ENCODE data around the gene BAIAP2.

The BAIAP2 gene

DNA sequence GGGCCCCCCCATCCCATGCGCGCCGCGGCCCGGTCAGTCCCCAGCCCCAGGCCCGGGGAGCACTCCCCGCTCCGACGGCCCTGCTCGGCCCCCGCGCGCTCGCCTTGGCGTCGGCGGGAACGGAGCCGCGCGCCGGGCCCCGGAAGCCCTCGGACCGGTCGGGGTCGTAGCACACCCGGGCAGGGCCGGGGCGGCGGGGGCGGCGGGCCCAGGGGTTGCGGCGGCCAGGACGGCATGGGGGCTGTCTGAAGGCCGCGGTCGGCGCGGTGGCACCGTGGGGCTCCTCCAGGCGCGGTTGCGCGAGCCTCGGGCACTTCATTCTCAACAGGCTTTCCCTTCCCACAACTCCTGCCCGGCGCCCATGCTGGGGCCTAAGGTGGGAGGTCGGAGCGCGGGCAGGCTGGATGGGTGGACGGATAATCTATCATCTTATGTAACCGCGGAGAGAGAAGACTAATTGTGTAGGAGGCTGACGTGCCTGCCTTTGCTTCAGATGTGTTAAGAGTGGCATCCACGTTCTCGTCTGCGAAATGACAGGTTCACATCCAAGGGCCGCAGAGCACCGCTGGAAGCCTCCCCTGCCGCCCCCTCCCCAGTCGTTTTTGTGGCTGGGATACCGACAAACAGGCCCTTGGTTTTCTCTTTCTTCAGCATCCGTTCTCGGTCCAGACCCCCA, 708 bp downstream of the BAIAP2 start:
- peak overlapping the region; percentile 67 to 85 for H3K4me3 ChIP-seq (ENCODE audit: low read depth in 1 of 2, low read length in 2 of 2)
- H3K4me1 ChIP-seq (ENCODE audit: insufficient read depth, low read length) = peaks cover 57% of the 10 kb centered on the region
- peak overlapping the region; percentile 84 for H3K27ac ChIP-seq (ENCODE audit: low read depth, low read length)
- H3K9ac ChIP-seq (ENCODE audit: low read length) = peak overlapping the region; percentile 8
- no peaks in the 10 kb centered on the region for H3K9me3 ChIP-seq (ENCODE audit: low read length)
- no peaks in the 10 kb centered on the region for H3K36me3 ChIP-seq (ENCODE audit: insufficient read depth, low read length)
- H3K27me3 ChIP-seq (ENCODE audit: control insufficient read depth in 1 of 2, insufficient read depth in 2 of 2, low read length in 2 of 2) = no peaks in the 10 kb centered on the region

DNA sequence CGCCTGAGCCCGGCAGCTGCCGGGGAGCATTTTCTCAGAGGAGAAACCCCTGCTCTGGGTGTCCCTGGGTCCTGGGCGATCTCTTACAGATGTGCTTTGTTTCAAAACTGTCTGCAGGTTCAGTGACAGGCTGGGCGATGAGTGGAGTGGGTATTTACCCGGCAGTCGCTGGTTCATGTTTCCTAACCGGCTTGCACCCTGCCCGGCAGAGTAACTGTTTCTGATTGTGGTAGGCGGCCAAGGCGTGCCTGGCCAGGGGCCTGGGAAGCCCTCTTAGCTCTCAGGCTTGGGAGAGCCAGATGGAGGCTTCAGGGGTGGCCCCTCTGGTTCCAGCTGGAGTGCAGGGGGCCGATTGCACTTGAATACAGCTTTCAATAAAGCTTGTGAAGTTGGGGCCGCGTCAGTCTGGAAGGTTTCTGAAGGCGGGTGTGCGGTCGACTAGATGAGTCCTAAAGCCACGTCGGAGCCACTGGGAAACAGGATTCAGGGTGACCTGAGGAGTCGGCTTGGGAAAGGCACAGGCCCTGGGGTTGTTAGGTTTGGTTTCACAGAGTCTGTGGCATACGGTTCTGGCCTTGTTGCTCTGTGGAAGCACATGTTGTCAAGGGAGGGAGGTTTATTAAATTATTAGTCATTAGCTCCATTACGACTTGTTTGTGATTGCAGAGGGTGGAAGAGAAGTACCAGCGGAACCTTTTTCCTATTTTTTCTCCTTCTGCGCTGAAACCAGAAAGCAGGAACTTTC, 1.4 kb downstream of the BAIAP2 start:
- Histone ChIP-seq H3K27ac (ENCODE audit: low read depth, low read length) (peak overlapping the region; percentile 84), H3K9me3 (ENCODE audit: low read length) (no peaks in the 10 kb centered on the region), H3K4me1 (ENCODE audit: insufficient read depth, low read length) (peaks cover 64% of the 10 kb centered on the region), H3K27me3 (ENCODE audit: control insufficient read depth in 1 of 2, insufficient read depth in 2 of 2, low read length in 2 of 2) (no peaks in the 10 kb centered on the region), H3K4me3 (ENCODE audit: low read depth in 1 of 2, low read length in 2 of 2) (peak overlapping the region; percentile 67 to 85), H3K36me3 (ENCODE audit: insufficient read depth, low read length) (no peaks in the 10 kb centered on the region), H3K9ac (ENCODE audit: low read length) (peak overlapping the region; percentile 8)

DNA sequence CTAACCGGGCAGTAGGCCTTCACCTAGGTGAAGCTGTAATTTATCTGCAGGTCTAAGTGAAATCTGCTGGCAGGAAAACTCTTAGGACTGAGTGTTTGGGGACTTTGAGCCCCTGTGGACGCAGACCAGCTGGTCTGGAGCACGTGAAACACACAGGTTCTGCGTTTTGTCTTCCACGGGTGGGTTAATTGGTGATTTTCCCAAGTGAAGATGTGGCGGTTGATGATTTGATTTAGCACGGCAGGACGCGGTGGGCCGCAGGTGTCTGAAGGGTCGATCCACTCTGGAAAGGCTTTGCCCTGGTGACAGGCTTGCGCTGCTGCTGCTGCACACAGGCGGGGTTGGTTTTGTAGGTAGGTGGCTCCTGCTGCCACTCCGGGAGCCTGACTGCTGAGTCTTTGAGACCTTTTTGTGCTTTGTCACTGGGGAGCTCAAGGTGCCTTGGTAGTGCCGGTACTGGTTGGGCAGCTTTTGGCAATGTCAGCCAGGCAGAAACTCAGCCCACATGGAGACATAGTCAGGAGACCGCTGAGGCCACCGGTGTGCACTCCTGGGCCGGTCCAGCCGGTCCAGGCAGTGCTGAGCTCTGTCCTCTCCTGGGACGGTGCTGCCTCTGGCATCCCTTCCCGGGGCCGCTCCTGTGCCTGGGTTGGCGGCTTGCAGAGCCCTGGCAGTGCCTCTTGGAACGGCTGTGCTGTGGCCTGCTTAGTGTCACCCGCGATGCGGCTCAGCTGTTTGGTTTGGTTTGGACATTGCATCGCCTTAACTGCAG, 2.3 kb downstream of the BAIAP2 start:
- Histone ChIP-seq H3K4me3 (ENCODE audit: low read depth in 1 of 2, low read length in 2 of 2) (peak overlapping the region in 1 of 2 donors; percentile 24), H3K27ac (ENCODE audit: low read depth, low read length) (peak overlapping the region; percentile 84), H3K9ac (ENCODE audit: low read length) (peak overlapping the region; percentile 8), H3K4me1 (ENCODE audit: insufficient read depth, low read length) (peaks cover 64% of the 10 kb centered on the region), H3K27me3 (ENCODE audit: control insufficient read depth in 1 of 2, insufficient read depth in 2 of 2, low read length in 2 of 2) (no peaks in the 10 kb centered on the region), H3K9me3 (ENCODE audit: low read length) (no peaks in the 10 kb centered on the region), H3K36me3 (ENCODE audit: insufficient read depth, low read length) (no peaks in the 10 kb centered on the region)

DNA sequence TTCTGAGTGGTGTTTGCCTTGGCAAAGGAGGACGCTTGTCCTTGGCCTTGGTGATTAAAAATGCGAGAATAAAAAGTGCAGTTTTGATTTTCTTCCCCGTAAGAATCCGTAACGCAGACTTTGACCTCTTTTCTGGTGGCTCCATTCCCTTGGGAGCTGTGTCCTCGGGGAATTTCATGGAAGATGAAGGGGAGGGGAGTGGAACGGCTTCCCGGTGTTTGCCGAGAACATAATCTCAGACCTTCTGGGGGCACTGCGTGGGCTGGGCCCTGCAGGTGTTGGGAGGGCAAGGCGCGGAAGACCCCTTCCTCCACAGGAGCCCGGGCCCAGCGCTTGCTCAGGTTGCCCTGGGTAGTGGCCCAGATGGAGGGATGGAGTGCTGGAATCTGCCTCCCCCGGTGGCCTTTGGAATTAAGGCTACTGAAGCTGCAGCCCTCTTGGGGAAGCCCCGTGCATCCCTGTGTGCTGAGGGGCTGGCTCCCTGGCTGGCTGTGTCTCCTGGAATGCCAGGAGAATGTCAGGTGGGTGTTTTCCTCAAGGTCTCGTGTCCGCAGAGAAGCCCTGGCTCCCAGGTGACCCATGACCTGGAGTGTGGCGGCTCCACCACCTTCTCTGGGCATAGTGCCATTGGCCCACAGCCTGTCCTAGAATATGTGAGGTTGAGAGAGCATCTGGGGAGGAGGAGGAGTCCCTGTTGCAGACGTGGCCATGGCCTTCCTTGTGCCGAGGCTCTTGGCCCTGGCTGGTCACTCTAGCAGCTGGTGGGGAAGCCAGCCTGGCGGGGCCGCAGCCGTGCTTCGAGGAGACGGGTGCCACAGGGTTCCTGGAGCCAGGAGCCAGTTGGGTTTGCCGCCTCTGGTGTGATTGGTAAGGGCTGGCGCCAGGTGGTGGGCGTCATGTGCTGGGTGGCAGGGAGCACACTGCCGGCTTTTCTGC, 3.1 kb downstream of the BAIAP2 start:
- Histone ChIP-seq H3K27me3 (ENCODE audit: control insufficient read depth in 1 of 2, insufficient read depth in 2 of 2, low read length in 2 of 2) (no peaks in the 10 kb centered on the region), H3K4me3 (ENCODE audit: low read depth in 1 of 2, low read length in 2 of 2) (peak overlapping the region in 1 of 2 donors; percentile 12), H3K4me1 (ENCODE audit: insufficient read depth, low read length) (peaks cover 64% of the 10 kb centered on the region), H3K9me3 (ENCODE audit: low read length) (no peaks in the 10 kb centered on the region), H3K27ac (ENCODE audit: low read depth, low read length) (peak overlapping the region; percentile 84), H3K36me3 (ENCODE audit: insufficient read depth, low read length) (no peaks in the 10 kb centered on the region), H3K9ac (ENCODE audit: low read length) (no peak overlapping the region)

DNA sequence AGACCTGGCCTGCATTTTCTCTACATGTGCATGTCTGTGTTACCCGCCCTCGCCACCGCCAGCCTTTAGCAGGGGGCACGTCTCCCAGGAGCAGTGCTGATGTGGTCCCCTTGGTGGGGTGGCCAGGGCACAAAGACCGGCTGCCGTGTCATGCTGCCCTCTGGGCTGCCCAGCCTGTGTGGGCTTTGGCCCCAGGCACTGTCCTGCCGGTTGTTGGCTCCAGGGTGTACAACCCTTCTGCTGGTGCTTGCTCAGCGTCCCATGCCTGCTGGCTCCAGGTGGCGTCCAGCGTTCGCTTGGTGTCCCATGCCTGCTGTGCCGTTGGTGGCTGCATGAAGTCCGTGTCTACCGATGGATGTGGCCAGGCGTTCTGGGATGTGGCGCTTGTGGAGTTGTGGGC, 4.1 kb downstream of the BAIAP2 start:
- H3K4me3 ChIP-seq (ENCODE audit: low read depth in 1 of 2, low read length in 2 of 2) = no peak overlapping the region
- no peaks in the 10 kb centered on the region for H3K36me3 ChIP-seq (ENCODE audit: insufficient read depth, low read length)
- H3K9ac ChIP-seq (ENCODE audit: low read length) = no peak overlapping the region
- H3K9me3 ChIP-seq (ENCODE audit: low read length) = no peaks in the 10 kb centered on the region
- H3K27me3 ChIP-seq (ENCODE audit: control insufficient read depth in 1 of 2, insufficient read depth in 2 of 2, low read length in 2 of 2) = no peaks in the 10 kb centered on the region
- peaks cover 63% of the 10 kb centered on the region for H3K4me1 ChIP-seq (ENCODE audit: insufficient read depth, low read length)
- H3K27ac ChIP-seq (ENCODE audit: low read depth, low read length) = peak overlapping the region; percentile 84

DNA sequence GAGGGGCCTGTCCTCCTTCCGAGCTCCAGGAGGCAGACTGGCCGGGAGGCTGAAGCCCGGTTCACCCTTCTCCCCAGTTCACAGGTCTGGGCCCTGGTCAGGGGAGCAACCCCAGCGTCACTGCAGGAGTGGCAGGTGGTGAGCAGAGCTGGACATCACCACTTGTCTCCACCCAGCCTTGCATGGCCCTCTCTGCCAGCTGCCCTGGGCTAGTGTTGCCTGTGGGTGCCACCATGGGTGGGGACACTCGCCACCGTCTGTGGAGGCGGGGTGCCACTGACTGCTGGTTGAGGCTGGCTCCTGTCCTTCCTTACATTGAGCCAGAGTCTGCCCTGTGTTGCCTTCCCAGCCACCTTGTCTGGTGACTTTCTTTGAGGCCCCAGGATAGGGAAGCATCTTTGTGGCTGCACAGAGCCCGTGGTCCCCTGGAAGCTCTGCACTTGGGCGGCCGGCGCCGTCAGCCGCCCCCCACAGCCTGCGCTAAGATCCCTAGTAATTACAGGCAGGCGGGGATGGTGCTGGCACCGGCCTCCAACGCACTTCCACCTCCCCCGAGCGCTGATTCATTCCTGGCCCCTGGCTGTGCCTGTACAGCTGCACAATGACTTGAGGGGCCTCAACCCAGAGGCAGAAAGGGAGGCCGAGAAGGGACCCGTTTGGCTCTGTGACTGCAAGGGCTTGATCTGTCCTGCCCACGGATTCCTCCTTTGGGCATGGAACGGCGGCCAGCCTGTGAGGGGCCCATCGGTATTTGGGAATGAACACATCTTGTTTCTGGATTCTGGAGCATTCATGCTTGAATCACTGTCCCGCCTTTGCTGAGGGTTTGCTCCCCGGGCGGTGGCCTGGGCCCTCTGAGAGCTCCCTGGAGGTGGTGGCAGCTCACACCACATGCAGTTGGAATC, 5.2 kb downstream of the BAIAP2 start:
- H3K9me3 ChIP-seq (ENCODE audit: low read length) = no peaks in the 10 kb centered on the region
- peaks cover 71% of the 10 kb centered on the region for H3K4me1 ChIP-seq (ENCODE audit: insufficient read depth, low read length)
- peak overlapping the region; percentile 59 for H3K27ac ChIP-seq (ENCODE audit: low read depth, low read length)
- peak overlapping the region in 1 of 2 donors; percentile 2 for H3K4me3 ChIP-seq (ENCODE audit: low read depth in 1 of 2, low read length in 2 of 2)
- no peak overlapping the region for H3K9ac ChIP-seq (ENCODE audit: low read length)
- no peaks in the 10 kb centered on the region for H3K36me3 ChIP-seq (ENCODE audit: insufficient read depth, low read length)
- no peaks in the 10 kb centered on the region for H3K27me3 ChIP-seq (ENCODE audit: control insufficient read depth in 1 of 2, insufficient read depth in 2 of 2, low read length in 2 of 2)

DNA sequence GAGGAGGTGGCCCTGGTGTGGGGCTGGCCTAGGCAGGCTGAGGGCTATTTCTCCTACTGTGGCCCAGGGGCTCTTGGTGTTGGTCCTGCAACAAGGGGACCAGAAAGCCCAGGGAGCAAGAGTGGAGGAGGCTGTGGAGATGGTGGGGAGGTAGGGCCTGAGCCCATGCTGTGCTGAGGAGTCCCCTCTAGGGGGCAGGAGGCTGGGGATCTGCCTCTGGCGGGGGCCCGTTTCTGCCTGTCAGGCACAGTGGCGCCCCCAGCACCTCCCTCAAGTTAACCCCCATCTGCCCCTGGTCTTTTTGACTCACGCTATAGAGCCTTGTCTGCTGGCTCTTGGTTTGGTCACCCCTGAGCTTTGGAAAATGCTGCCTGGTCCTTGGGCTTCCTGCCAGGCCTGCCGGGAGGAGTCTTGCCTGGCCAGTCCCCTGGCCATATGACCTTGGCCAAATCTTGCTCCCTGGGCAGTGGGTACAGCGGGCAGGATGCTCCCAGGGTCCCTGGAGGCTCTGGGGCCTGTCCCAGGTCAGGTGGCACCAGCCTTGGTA, 5.9 kb downstream of the BAIAP2 start:
- Histone ChIP-seq H3K27ac (ENCODE audit: low read depth, low read length) (peak overlapping the region; percentile 59), H3K4me3 (ENCODE audit: low read depth in 1 of 2, low read length in 2 of 2) (peak overlapping the region in 1 of 2 donors; percentile 2), H3K9me3 (ENCODE audit: low read length) (no peaks in the 10 kb centered on the region), H3K36me3 (ENCODE audit: insufficient read depth, low read length) (no peaks in the 10 kb centered on the region), H3K27me3 (ENCODE audit: control insufficient read depth in 1 of 2, insufficient read depth in 2 of 2, low read length in 2 of 2) (no peaks in the 10 kb centered on the region), H3K9ac (ENCODE audit: low read length) (no peak overlapping the region), H3K4me1 (ENCODE audit: insufficient read depth, low read length) (peaks cover 79% of the 10 kb centered on the region)

DNA sequence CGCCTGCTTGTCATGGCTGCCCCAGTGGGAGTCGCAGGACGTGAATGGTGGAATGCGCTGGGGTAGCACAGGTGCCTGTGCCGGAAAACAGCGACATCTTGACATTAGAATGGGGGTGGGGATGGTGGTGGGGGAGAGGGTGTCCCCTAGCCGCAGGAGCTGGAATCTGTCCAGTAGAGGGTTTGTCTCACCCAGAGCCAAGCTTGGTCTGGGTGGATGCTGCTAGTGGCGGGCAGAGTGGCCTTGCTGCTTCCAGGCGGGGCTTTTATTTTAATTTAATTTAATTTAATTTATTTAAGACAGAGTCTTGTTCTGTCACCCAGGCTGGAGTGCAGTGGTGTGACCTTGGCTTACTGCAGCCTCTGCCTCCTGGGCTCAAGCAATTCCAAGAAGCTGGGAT, 7.7 kb downstream of the BAIAP2 start:
- H3K9ac ChIP-seq (ENCODE audit: low read length) = no peak overlapping the region
- no peak overlapping the region for H3K4me3 ChIP-seq (ENCODE audit: low read depth in 1 of 2, low read length in 2 of 2)
- no peaks in the 10 kb centered on the region for H3K27me3 ChIP-seq (ENCODE audit: control insufficient read depth in 1 of 2, insufficient read depth in 2 of 2, low read length in 2 of 2)
- H3K36me3 ChIP-seq (ENCODE audit: insufficient read depth, low read length) = no peaks in the 10 kb centered on the region
- peaks cover 78% of the 10 kb centered on the region for H3K4me1 ChIP-seq (ENCODE audit: insufficient read depth, low read length)
- H3K27ac ChIP-seq (ENCODE audit: low read depth, low read length) = no peak overlapping the region
- H3K9me3 ChIP-seq (ENCODE audit: low read length) = no peaks in the 10 kb centered on the region

DNA sequence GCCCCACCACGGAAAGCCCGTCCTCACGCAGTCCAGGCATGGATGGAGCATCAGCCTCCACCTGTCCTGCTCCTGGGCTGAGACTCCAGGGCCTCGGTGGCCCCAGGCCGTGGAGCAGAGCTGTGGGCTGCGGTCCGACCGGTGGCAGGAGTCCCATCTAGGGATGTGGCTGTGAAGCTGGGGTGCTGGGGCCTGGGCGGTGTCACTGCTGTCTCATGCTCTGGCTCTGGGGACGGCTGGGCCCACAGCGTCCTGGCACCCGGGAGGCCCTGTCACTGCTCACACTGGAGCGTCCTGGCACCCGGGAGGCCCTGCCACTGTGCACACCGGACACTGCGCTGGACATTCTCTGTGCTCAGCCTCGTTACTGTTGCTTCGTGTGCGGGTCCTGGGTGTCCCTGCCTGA, 8.4 kb downstream of the BAIAP2 start:
- H3K9ac ChIP-seq (ENCODE audit: low read length) = no peak overlapping the region
- H3K9me3 ChIP-seq (ENCODE audit: low read length) = no peaks in the 10 kb centered on the region
- no peaks in the 10 kb centered on the region for H3K27me3 ChIP-seq (ENCODE audit: control insufficient read depth in 1 of 2, insufficient read depth in 2 of 2, low read length in 2 of 2)
- peaks cover 78% of the 10 kb centered on the region for H3K4me1 ChIP-seq (ENCODE audit: insufficient read depth, low read length)
- H3K27ac ChIP-seq (ENCODE audit: low read depth, low read length) = no peak overlapping the region
- H3K36me3 ChIP-seq (ENCODE audit: insufficient read depth, low read length) = no peaks in the 10 kb centered on the region
- H3K4me3 ChIP-seq (ENCODE audit: low read depth in 1 of 2, low read length in 2 of 2) = no peak overlapping the region
